HepG2 (cell line): Measurements from ENCODE around the gene TNFSF18. TPM values are rescaled to one million over a fixed set of nuclear protein-coding genes. Genes with fewer than 3 reads are reported as not detected.

ENCODE experiments used
- ATAC-seq: fragments of 200-7000 bp; cut with Tn5 transposase; 3 replicates; pipeline ENCODE4 v1.9.1; 2020; ENCODE audit warnings: mild to moderate bottlenecking, moderate library complexity
- BruUV-seq: library from RNA; stranded (reverse); fragments of 400-500 nt; replicated peaks from 2 replicates; lab custom pipeline; 2021; lab: Mats Ljungman, UMichigan
- CTCF ChIA-PET: fragments of 300-600 bp; formaldehyde crosslinking; extraction: SDS; loops from one replicate; lab custom pipeline; 2021; ENCODE audit warnings: low total read pairs, inconsistent platforms, low intra/inter-chr PET ratio; lab: Yijun Ruan, JAX
- POLR2A ChIA-PET: fragments of 350-600 bp; sonication (Branson Sonifier 250); formaldehyde crosslinking; loops from one replicate; lab custom pipeline; 2020; ENCODE audit warnings: antibody characterized with exemption, inconsistent platforms; lab: Yijun Ruan, JAX
- DNase-seq: peaks from one replicate; pipeline ENCODE4 v3.0.0-alpha.2; 2015; ENCODE audit warnings: low spot score
- FAIRE-seq: peaks from 3 replicates; lab custom pipeline; 2011; peaks lifted over from hg19 to GRCh38; lab: Jason Lieb, UNC
- H2AFZ ChIP-seq: one replicate; pipeline ENCODE4 v1.6.1; 2011; ENCODE audit warnings: low read length, inconsistent platforms
- H3K27ac ChIP-seq: fragments of 300-600 bp; 3 replicates; pipeline ENCODE4 v1.8.0; 2011; ENCODE audit warnings: mixed run types, mild to moderate bottlenecking, mixed read lengths, low read length, inconsistent platforms; ENCODE audit not compliant: insufficient read depth; ENCODE audit errors: extremely low read length
- H3K27me3 ChIP-seq, 2 experiments: fragments of 200-600 bp in 1 of 2; 2 replicates in 1 of 2; 3 replicates in 1 of 2; pipeline versions ENCODE4 v1.6.0 to v1.8.0; 2011; ENCODE audit warnings: low read length in 2 of 2, mild to moderate bottlenecking in 2 of 2, moderate library complexity in 2 of 2, inconsistent platforms in 1 of 2; ENCODE audit not compliant: insufficient read depth in 2 of 2, control insufficient read depth in 1 of 2
- H3K36me3 ChIP-seq, 2 experiments: fragments of 200-600 bp in 1 of 2; replicated peaks in 1 of 2; 2 replicates in 1 of 2; 3 replicates in 1 of 2; pipeline versions ENCODE4 v1.5.1 to v1.8.0; 2011; ENCODE audit warnings: low read length in 2 of 2, inconsistent platforms in 1 of 2; ENCODE audit not compliant: insufficient read depth in 2 of 2, control insufficient read depth in 1 of 2
- H3K4me1 ChIP-seq: 2 replicates; pipeline ENCODE4 v1.5.1; 2012; ENCODE audit warnings: low read length, inconsistent platforms; ENCODE audit not compliant: insufficient read depth
- H3K4me2 ChIP-seq: 2 replicates; pipeline ENCODE4 v1.6.0; 2011; ENCODE audit warnings: low read depth, low read length, inconsistent platforms
- H3K4me3 ChIP-seq, 3 experiments: fragments of 200-600 bp in 1 of 3; sonication (generic), shearing (Covaris generic) in 1 of 3; replicated peaks in 1 of 3; 2 replicates each; pipeline ENCODE4 v1.5.1; 2011 to 2016; ENCODE audit warnings: low read length in 3 of 3, inconsistent platforms in 2 of 3, low read depth in 2 of 3, mild to moderate bottlenecking in 2 of 3, control low read depth in 1 of 3, mixed read lengths in 1 of 3; ENCODE audit not compliant: insufficient read depth in 1 of 3
- H3K79me2 ChIP-seq: one replicate; pipeline ENCODE4 v1.6.1; 2011; ENCODE audit warnings: low read length, inconsistent platforms; ENCODE audit not compliant: insufficient read depth
- H3K9ac ChIP-seq: 2 replicates; pipeline ENCODE4 v1.6.0; 2011; ENCODE audit warnings: mild to moderate bottlenecking, low read depth, low read length, inconsistent platforms; ENCODE audit not compliant: insufficient read depth
- H3K9me3 ChIP-seq: 2 replicates; pipeline ENCODE4 v1.5.1; 2012; ENCODE audit warnings: mild to moderate bottlenecking, low read length
- H4K20me1 ChIP-seq: 2 replicates; pipeline ENCODE4 v1.6.0; 2011; ENCODE audit warnings: inconsistent platforms, mild to moderate bottlenecking, low read length, moderate library complexity; ENCODE audit not compliant: insufficient read depth
- EZH2 ChIP-seq: conservative IDR thresholded peaks from 2 replicates; pipeline ENCODE4 v1.6.1; 2012; ENCODE audit warnings: mild to moderate bottlenecking, low read depth, low read length, moderate library complexity
- HMG20A ChIP-seq: IDR thresholded peaks from 2 replicates; pipeline ENCODE4 v1.6.1; 2016; ENCODE audit warnings: borderline replicate concordance
- HNF4G ChIP-seq, 2 experiments: sonication (generic) in 1 of 2; formaldehyde crosslinking in 1 of 2; IDR thresholded peaks; 2 replicates each; pipeline versions ENCODE4 v1.4.0 to v1.6.1; 2011 to 2020; ENCODE audit warnings: borderline replicate concordance in 2 of 2, low read depth in 2 of 2, mild to moderate bottlenecking in 2 of 2, low read length in 1 of 2, missing genetic modification reagents in 1 of 2, moderate library complexity in 1 of 2
- JARID2 ChIP-seq: sonication (generic); formaldehyde crosslinking; IDR thresholded peaks from 2 replicates; pipeline ENCODE4 v1.8.1; 2023; ENCODE audit warnings: missing genetic modification reagents, inconsistent platforms; ENCODE audit not compliant: insufficient replicate concordance
- MTA3 ChIP-seq: sonication (generic); formaldehyde crosslinking; IDR thresholded peaks from 2 replicates; pipeline ENCODE4 v1.4.0; 2020; ENCODE audit warnings: missing genetic modification reagents
- ZBTB34 ChIP-seq: sonication (generic); formaldehyde crosslinking; IDR thresholded peaks from 2 replicates; pipeline ENCODE4 v1.8.0; 2022; ENCODE audit warnings: mild to moderate bottlenecking, missing genetic modification reagents
- ZFP1 ChIP-seq: IDR thresholded peaks from 2 replicates; pipeline ENCODE4 v1.6.1; 2016
- ZMAT3 ChIP-seq: sonication (generic); formaldehyde crosslinking; conservative IDR thresholded peaks from 2 replicates; pipeline ENCODE4 v1.7.0; 2021; ENCODE audit warnings: missing genetic modification reagents
- ZNF7 ChIP-seq: IDR thresholded peaks from 2 replicates; pipeline ENCODE4 v1.6.1; 2016; ENCODE audit warnings: missing biosample characterization, missing genetic modification reagents
- ZNF724P ChIP-seq: sonication (generic); formaldehyde crosslinking; IDR thresholded peaks from 2 replicates; pipeline ENCODE4 v1.8.0; 2022; ENCODE audit warnings: missing genetic modification reagents, borderline replicate concordance
- ZSCAN20 ChIP-seq: sonication (generic); formaldehyde crosslinking; IDR thresholded peaks from 2 replicates; pipeline ENCODE4 v1.4.0; 2020; ENCODE audit warnings: missing genetic modification reagents, mild to moderate bottlenecking, borderline replicate concordance
- WGBS: methylation state at CpG from one replicate; pipeline ENCODE4 v1.1.6; 2017; ENCODE audit warnings: low lambda C conversion rate; 5-methylcytosine and 5-hydroxymethylcytosine counted together
- in situ Hi-C: cut with HindIII; loops from 2 replicates; pipeline ENCODE4 v1.10.0; 2017; ENCODE audit warnings: low pct_unique_long_range_greater_than_20kb; ENCODE audit not compliant: extremely low pct_ligation_motif_present
- intact Hi-C: fragments of 100-400 bp; cut with micrococcal nuclease; formaldehyde crosslinking; loops from one replicate; pipeline ENCODE4 v1.10.0; 2022; ENCODE audit not compliant: unreplicated experiment
- polyA plus RNA-seq, 8 experiments: library from polyadenylated mRNA; depleted of rRNA in 3 of 8; stranded (reverse) in 7 of 8; unstranded in 1 of 8; fragments of >200 nt; fragmentation: Illumina TruSeq in 4 of 8; extraction: Trizol in 4 of 8; gene quantifications; 2 replicates each; pipeline versions ENCODE4 v1.2.1 to v1.2.3, GENCODE V29; 2011 to 2016; ENCODE audit warnings: low read depth in 4 of 8, missing spikeins in 1 of 8, mixed read lengths in 1 of 8; ENCODE audit not compliant: insufficient read depth in 1 of 8
- total RNA-seq, 5 experiments: library from RNA; depleted of rRNA; stranded (reverse); fragments of >200 nt; fragmentation: Illumina TruSeq; extraction: Trizol; gene quantifications; 2 replicates each; pipeline ENCODE4 v1.2.3, GENCODE V29; 2016; ENCODE audit warnings: low read depth in 1 of 5

Gene TNFSF18
- total and polyA plus RNA-seq, 2 of the 13 experiments (the other 11 are each of a cell fraction or from before 2014, with no cell fraction given) = not detected

- no peak for TF ChIP-seq ZBTB34
These were observed 13.3 kb upstream of the TNFSF18 start (continued) for GRCh38 chr1:173064011-173064410.

GRCh38 chr1:173063171-173063570, 12.4 kb upstream of the TNFSF18 start:
- CTCF ChIA-PET = no interaction called here
- Histone ChIP-seq H3K27ac (no peak overlapping the region), H3K4me1 (no peaks in the 10 kb centered on the region), H2AFZ (no peak overlapping the region), H3K27me3 (no peaks in the 10 kb centered on the region), H3K79me2 (no peaks in the 10 kb centered on the region), H4K20me1 (no peaks in the 10 kb centered on the region), H3K4me3 (no peak overlapping the region), H3K9me3 (no peaks in the 10 kb centered on the region), H3K4me2 (no peak overlapping the region), H3K36me3 (no peaks in the 10 kb centered on the region), H3K9ac (no peak overlapping the region)
- WGBS = 3% methylated on average over 1 of the region's 1 CpG
- ATAC-seq = no peak
- in situ Hi-C loops (no loop called here), intact Hi-C loops (no loop called here)
- no TSS peak for BruUV-seq
- TF ChIP-seq EZH2 (no peak), JARID2 (CRISPR knock-in tag) (no peak), ZSCAN20 (CRISPR knock-in tag) (no peak), ZFP1 (CRISPR knock-in tag) (no peak), MTA3 (no peak), HNF4G (IDR thresholded peaks at IDR 0.05; ENCODE audit: borderline replicate concordance, low read depth, low read length) (no peak), HNF4G (CRISPR knock-in tag; IDR thresholded peaks at IDR 0.05; ENCODE audit: borderline replicate concordance, low read depth) (no peak), ZMAT3 (CRISPR knock-in tag) (no peak), ZNF7 (CRISPR knock-in tag) (no peak), HMG20A (CRISPR knock-in tag) (no peak), ZNF724P (no peak)
- DNase-seq = no peak
- FAIRE-seq = no peak
- POLR2A ChIA-PET = no interaction called here
